ENCODE measurements around the gene BTN3A1.
"Not testable (repeated sequence)": the region's sequence is repeated elsewhere in the genome, so short reads cannot be mapped to it uniquely, and the experiment has no call there.

DNA sequence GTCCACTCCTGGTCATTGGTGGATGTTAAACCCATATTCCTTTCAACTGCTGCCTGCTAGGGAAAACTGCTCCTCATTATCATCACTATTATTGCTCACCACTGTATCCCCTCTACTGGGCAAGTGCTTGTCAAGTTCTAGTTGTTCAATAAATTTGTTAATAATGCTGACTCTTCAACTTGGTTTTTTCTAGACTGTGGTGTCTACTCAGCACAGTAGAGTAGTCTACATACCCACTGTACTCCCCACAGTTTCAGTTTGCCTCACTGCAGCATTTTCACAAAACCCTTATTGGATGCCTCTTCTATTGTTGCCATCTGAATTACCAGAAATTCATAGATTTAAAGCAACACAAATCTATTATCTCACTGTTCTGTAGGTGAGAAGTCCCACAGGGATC, 23.9 kb upstream of the BTN3A1 start:
- not testable (repeated sequence) for TF ChIP-seq CTCF, POLR2A, POLR2AphosphoS5 (IDR thresholded peaks at IDR 0.05)
